ENCODE results near the gene MAP3K9. TPM values are rescaled to one million over a fixed set of nuclear protein-coding genes. Genes with fewer than 3 reads are reported as not detected.

Gene MAP3K9
- total RNA-seq, 2 donors from 2014 or later = 10.6 to 13.0 TPM

DNA sequence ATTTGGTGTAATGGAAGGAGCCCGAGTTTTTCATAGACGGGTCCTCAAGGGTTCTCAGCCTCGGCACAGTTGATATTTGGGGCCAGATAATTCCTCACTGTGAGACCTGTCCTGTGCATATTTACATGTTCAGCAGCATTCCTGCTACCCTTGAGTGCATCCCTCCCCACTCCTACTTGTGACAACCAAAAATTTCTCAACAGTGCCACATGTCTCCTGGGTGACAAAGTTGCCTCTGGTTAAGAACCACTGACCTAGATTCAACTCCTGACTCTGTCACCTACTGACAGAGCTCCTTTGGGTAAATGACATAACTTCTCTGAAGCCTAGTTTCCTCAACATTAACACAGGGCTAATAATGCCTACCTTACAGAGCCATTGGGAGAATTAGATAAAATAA lies 107.2 kb downstream of the MAP3K9 start:
- intact Hi-C loops (cut with DNase I) = no loop called here
- Histone ChIP-seq H3K4me1 (peaks cover 3% of the 10 kb centered on the region), H3K9me3 (no peaks in the 10 kb centered on the region), H3K27me3 (no peaks in the 10 kb centered on the region), H3K9ac (ENCODE audit: low read depth in 2 of 2, low read length in 2 of 2) (no peak overlapping the region), H3K36me3 (no peaks in the 10 kb centered on the region), H3K4me3 (no peak overlapping the region), H3K27ac (no peak overlapping the region)
- TF ChIP-seq, protein P1, sequence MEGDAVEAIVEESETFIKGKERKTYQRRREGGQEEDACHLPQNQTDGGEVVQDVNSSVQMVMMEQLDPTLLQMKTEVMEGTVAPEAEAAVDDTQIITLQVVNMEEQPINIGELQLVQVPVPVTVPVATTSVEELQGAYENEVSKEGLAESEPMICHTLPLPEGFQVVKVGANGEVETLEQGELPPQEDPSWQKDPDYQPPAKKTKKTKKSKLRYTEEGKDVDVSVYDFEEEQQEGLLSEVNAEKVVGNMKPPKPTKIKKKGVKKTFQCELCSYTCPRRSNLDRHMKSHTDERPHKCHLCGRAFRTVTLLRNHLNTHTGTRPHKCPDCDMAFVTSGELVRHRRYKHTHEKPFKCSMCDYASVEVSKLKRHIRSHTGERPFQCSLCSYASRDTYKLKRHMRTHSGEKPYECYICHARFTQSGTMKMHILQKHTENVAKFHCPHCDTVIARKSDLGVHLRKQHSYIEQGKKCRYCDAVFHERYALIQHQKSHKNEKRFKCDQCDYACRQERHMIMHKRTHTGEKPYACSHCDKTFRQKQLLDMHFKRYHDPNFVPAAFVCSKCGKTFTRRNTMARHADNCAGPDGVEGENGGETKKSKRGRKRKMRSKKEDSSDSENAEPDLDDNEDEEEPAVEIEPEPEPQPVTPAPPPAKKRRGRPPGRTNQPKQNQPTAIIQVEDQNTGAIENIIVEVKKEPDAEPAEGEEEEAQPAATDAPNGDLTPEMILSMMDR (IDR thresholded peaks at IDR 0.05) = no peak
- no peak for DNase-seq

DNA sequence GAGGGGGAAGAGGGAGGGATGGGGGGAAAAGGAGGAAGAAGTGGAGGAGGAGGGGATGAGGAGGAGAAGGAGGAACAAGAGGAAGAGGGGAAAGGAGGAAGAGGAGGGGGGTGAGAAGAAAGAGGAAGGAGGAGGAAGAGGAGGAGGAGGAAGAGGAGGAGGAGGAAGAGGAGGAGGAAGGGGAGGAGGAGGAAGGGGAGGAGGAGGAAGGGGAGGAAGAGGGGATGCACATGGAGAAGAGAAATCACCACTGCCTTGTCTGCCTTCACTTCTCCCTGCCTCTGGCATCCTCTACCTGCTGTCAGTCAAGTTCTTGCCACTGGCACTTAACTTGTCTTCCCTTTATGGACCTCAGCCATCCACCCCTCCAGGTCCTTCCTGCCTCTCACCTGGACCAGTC lies 107.7 kb downstream of the MAP3K9 start:
- H3K4me1 ChIP-seq = peaks cover 3% of the 10 kb centered on the region
- intact Hi-C loops (cut with DNase I) = no loop called here
- no peaks in the 10 kb centered on the region for H3K9me3 ChIP-seq
- no peak overlapping the region for H3K27ac ChIP-seq
- H3K4me3 ChIP-seq = no peak overlapping the region
- no peaks in the 10 kb centered on the region for H3K36me3 ChIP-seq
- DNase-seq = no peak
- TF ChIP-seq, protein P1 (IDR thresholded peaks at IDR 0.05) = no peak
- H3K27me3 ChIP-seq = no peaks in the 10 kb centered on the region
- H3K9ac ChIP-seq (ENCODE audit: low read depth in 2 of 2, low read length in 2 of 2) = no peak overlapping the region

DNA sequence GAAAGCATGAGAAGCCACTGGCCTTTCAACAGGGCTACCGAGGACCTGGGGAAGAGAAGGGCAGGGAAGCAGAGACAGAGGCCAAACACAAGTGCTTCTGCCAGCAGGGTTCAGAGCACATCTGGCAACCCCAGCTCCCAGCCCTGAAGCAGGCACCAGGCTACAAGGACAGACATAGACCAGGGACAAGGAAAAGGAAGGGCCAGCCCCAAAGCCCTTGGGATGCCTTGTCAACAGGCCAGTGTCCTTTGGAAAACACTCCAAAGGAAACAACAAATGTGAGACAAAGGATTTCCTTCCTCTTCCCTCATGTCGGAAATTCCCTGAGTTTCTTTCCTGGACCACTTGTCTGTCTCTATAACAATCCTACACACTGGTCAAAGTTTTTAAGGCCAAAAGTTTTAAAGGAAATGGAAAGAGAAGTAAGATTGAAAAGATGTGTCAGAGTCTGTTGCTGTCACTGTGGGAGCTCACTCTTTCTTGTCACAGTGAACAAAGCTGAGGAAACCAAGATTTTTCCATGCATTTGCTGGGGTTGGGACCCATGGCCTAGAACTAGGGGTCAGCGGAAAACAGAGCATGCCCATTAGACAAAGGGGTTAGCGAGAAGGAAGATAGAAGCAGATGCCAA lies 108.2 kb downstream of the MAP3K9 start:
- TF ChIP-seq, protein P1 (IDR thresholded peaks at IDR 0.05) = no peak
- Histone ChIP-seq H3K4me3 (no peak overlapping the region), H3K4me1 (peaks cover 3% of the 10 kb centered on the region), H3K27me3 (no peaks in the 10 kb centered on the region), H3K9me3 (no peaks in the 10 kb centered on the region), H3K36me3 (no peaks in the 10 kb centered on the region), H3K27ac (no peak overlapping the region), H3K9ac (ENCODE audit: low read depth in 2 of 2, low read length in 2 of 2) (no peak overlapping the region)
- DNase-seq = no peak
- intact Hi-C loops (cut with DNase I) = no loop called here

DNA sequence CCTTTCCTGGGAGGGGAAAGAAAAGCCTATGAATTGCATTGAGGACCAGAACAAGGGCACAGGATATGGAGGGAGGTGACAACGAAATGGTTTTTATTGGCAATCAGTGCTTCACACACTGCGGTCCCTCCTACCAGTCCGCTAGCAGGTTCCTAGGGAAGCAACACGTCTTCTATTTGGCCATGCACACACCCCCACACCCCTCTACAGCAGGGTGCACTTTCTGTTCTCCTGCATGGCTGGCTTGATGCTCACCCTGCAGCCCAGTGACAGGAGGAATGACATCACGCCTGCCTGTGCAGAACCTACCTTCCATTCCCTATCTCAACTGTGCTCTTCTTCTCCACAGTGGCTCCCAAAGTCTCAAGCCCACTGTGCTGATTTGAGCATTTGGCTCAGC lies 109.7 kb downstream of the MAP3K9 start:
- DNase-seq = no peak
- TF ChIP-seq, protein P1 (IDR thresholded peaks at IDR 0.05) = no peak
- no peaks in the 10 kb centered on the region for H3K9me3 ChIP-seq
- no peak overlapping the region for H3K4me3 ChIP-seq
- no peak overlapping the region for H3K27ac ChIP-seq
- H3K36me3 ChIP-seq = no peaks in the 10 kb centered on the region
- H3K9ac ChIP-seq (ENCODE audit: low read depth in 2 of 2, low read length in 2 of 2) = no peak overlapping the region
- intact Hi-C loops (cut with DNase I) = no loop called here
- H3K4me1 ChIP-seq = peaks cover 3% of the 10 kb centered on the region
- no peaks in the 10 kb centered on the region for H3K27me3 ChIP-seq

DNA sequence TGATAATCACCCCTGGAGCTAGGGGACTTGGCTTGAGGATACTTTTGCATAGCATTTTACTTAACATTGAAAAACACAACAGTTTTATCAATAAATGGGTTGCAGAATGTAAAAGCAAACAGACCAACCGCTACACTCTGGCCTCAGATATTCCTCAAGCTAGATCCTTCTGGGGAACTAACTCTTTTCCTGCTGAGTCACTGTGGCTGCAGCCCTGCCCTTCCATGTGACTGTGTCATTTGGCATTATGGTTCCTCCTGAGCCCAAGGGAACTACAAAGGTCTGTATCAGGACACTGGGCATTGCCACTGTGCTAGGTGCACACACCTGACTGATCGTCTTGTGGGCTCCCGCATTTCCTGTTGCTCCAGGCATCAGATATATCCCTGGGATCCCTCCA lies 111.0 kb downstream of the MAP3K9 start:
- Histone ChIP-seq H3K27me3 (no peaks in the 10 kb centered on the region), H3K9ac (ENCODE audit: low read depth in 2 of 2, low read length in 2 of 2) (no peak overlapping the region), H3K4me3 (no peak overlapping the region), H3K4me1 (peaks cover 3% of the 10 kb centered on the region), H3K27ac (no peak overlapping the region), H3K36me3 (no peaks in the 10 kb centered on the region), H3K9me3 (no peaks in the 10 kb centered on the region)
- TF ChIP-seq, protein P1 (IDR thresholded peaks at IDR 0.05) = no peak
- DNase-seq = peak; percentile 60
- intact Hi-C loops (cut with DNase I) = no loop called here
